Measurements from ENCODE around the gene KCTD8.

Gene KCTD8

DNA sequence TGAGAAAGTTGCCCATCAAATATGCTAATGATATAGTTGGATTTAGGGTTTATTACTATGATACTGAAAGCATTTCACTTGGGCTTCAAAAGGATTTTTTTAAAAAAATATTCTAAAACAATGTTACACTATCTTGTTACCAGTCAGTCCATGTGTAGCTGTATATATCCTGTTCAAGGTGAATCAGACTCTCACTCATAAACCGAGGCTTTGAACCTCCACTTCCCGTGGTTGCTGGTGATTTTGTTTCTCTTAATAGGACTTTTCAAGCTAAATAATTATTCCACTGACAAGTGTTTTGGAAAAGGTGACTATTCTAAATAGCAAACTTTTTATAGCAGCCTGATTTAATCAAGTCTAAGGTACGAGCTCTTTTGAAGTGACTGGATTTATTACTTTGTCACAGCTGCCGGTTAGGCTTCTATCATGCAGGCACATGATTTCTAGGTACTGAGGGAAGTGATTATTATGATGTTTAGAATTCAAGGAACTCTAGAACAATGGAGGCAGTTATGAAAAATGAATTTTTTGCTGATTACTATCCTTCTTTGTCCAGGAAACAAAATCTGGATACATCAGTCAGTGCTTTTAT, 287.7 kb downstream of the KCTD8 start:
- no peak for DNase-seq

DNA sequence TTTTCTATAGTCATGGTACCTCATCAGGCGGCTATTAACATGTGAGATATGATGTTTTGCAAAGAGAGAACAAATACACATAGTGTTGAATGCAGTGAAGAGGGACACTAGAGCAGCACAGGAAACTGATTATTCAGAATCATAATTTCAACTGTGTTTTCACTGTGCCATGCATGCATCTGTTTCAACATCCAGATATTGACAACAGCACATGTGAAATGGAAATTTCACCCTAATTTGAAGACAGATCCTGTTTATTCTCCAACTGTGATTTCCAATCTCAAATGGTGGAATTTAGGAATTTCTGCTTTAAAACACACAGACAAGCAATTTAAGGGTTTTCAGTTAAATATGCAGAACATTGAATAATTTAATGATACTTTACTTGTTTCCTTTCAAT, 288.6 kb downstream of the KCTD8 start:
- DNase-seq, result no peak

DNA sequence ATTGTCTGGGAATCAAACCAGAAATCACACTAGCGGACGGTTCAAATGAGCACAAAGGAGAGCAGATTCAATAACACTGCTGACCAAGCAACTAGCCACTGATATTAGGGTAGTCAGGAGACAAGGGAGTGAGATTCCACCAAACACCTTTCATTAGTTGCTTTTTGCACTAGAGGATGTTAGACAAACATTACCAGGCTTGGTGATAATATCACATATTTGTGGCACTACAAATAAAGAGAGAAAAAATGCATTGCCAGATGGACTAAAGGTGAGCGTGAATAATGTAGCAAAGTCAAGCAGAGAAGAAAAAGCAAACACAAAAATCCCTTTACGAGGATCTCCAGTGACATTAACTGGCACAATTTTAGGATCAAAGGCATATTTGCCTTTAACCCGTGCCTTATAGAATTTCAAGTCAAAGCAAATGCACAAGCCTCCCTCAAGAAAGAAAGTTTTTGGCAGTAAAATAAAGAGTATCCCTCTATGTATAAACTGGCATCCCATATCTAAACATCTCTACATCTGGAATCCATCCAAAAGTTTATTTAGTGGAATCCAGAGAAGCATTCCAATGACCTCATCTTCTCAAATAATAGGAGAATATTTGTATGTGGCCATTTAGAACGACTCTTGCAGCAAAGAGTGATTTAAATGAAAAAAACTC, 290.9 kb downstream of the KCTD8 start:
- no peak for DNase-seq

DNA sequence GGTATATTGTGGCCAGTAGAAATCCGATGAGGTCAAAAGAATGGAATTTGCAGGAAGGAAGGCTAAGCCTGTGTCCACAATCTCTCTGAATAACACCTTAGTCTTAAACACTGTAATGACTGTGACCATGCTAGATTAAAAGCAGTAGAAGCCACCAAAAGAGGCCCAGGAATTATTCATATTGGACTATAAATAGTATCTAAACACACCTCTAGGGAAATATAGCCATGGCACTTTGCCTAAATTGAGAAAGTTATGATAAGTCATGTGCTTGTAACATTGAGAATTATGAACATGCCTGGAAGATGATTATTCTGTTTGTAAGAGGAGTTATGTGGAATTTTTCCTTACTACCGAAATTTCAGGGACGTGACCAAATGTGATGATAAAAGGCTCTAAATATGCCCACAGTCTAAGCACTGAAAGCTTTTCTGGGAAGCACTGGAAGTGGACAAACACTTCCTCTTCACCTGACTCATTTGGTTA, 298.5 kb downstream of the KCTD8 start:
- DNase-seq, result no peak

DNA sequence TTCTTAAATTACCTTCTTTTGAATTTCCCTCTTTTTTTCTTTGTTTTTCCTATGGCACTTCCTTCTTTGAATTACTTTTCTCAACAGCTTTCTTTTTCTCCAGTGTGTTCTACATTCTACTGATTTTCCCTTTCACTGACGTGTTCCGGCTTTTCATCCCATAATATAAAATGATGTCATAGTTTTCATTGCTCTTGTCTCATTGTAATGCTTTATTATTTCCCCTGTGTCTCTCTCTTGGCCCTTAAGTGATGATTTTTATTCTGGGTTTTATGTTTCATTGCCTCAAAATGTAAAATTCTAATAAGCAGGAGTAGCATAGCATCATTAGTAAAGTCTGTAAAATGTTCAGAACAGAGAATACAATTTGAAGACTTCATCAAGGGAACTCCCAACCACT, 299.3 kb downstream of the KCTD8 start:
- no peak for DNase-seq

DNA sequence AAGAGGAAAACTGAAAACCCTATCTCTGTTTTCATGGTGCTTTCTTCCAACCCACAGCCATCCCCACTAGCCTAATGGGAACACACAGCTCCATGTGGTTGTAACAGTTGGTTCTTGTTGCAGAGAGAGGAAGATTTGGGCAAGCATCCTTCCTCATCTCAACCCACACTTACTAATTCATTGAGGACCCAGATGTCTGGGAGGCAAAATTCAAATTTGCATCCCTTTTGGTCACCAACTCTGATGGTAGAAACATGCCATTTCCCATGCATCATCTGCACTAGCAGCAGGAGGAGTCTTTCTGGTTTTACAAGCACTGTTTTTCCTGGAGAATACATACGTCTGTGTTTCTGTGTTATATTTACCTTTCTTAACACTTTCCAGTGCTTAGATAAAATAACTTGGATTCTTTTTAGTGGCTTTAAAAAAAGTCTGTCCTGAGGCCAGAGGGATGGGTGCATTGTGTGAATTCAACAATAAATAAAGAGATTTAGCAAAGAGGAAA, 301.0 kb downstream of the KCTD8 start:
- no peak for DNase-seq

DNA sequence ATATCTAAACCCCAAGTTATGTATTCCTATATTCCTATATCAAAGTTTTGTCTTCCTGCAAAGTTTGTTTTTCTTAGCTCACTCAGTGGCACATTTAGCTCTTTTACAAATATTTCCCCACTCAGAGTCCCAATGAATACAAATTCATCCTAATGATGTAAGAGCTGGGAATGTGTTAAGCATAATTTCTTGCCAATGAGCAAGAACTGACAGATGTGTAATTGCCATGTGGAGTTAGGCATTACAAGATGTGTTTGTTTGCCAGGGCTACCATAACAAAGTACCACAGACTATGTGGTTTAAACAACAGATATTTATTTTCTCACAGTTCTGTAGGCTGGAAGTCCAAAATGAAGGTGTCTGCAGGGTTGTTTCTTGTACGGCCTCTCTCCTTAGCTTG, 302.1 kb downstream of the KCTD8 start:
- no peak for DNase-seq

DNA sequence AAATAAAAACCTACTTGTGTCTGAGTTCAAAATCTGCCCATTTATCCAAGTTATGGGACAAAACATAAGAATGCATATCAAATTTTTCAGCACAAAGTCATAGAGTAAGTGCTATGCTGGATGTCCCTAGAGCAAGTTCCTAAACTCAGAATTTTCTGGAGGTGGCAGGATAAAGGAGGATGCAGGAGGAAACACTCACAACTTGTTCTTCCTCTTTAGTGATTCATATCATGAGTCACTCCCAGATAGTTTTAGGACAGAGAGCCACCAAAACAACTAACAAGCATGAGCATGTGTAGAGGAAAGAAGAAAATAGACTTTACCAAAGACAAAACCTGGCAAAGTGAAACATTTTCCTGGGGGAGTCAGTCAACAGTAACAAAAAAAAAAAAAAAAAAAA, 302.7 kb downstream of the KCTD8 start:
- DNase-seq, result no peak

DNA sequence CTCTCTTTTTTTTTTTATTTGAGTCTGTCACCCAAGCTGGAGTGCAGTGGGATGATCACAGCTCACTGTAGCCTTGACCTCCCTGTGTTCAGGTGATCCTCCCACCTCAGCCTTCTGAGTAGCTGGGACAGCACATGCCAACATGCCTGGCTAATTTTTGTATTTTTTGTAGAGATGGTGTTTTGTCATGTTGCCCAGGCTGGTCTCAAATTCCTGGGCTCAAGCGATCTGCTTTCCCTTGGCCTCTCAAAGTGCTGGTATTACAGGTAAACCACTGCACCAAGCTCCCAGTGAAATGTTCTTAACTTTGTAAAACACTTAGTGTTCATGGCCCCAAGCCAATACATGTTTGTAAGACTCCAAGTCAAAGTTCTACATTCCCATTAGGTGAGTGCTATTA, 316.1 kb downstream of the KCTD8 start:
- no peak for DNase-seq

All from COR-L47 (cell line).